ENCODE measurements around the gene PLCB2. TPM values are rescaled to one million over a fixed set of nuclear protein-coding genes. Genes with fewer than 3 reads are reported as not detected.

The PLCB2 gene
- total RNA-seq, 5 donors from 2014 or later (not counting 1 experiment from before 2014, with no cell fraction given): 242 to 293 (median 245) TPM

DNA sequence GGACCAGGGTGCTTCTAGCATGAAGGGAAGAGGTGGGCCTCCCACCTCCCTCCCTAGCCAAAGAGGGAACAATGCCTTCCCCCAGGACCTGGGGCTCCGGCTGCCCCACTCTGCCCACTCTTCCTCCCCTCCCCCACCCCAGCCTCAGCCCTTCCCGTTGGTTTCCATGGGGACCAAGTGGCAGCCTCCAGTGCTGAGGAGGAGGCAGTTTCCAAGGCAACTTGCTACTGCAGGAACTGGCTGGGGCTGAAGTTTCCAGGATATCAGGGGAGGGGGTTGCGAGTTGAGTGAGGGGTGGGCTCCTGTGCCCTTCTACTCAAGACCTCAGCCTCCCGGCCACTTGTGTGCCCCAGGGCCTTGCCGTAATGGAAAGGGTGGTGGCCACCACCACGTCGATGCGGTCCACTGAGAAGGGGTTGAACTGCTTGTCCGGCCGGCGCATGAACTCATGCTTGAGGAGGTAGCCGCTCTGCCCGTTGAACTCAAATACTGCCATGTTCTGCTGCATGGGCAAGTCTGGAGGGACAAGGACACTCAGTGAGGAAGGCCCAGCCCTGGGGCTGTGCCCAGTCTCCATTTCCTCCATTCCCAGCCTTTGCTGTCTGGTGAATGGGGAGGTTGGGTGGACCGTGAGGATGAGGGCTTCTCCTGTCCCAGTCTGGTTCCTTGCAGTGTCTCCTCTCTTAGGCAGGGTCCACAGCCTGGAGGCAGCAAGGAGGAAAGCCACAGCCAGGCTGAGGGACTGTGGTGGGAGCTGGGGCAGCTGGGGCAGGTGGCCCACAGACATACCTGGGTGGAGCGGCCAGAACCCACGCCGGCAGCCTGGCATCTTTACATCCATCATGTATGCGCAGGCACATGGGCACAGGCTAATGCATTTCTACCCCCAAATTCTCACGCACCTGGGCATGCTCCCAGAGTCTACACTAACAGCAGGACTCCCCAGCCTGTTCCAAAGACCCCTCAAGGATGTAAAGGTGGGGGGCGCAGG is 13.5 kb downstream of the PLCB2 start:
- H3K36me3 ChIP-seq (ENCODE audit: control insufficient read depth in 2 of 2, extremely low read depth in 1 of 2, insufficient read depth in 1 of 2, low read length in 1 of 2): peaks cover 26 to 83% of the 10 kb centered on the region in 2 donors
- H3K9me3 ChIP-seq: no peaks in the 10 kb centered on the region
- CTCF ChIA-PET: interaction anchor here in 1 of 2 donors (0.6 kb wide), 1 partner anchor 19 kb away, joined by 3 read pairs; no protein-coding TSS in a partner anchor
- WGBS (ENCODE audit: insufficient coverage): 96% methylated on average over 15 of the region's 20 CpGs
- H3K4me3 Mint-ChIP-seq: no peak overlapping the region
- ATAC-seq (replicated peaks in 1 of 4) (no peak), DNase-seq (no peak)
- POLR2A ChIA-PET: no interaction called here
- H3K4me1 ChIP-seq (ENCODE audit: control insufficient read depth in 1 of 2, extremely low read depth in 1 of 2, insufficient read depth in 2 of 2, low read length in 2 of 2): no peaks in the 10 kb centered on the region
- no peaks in the 10 kb centered on the region for H3K9me3 Mint-ChIP-seq
- H3K27ac Mint-ChIP-seq: no peak overlapping the region
- H3K27ac ChIP-seq (ENCODE audit: low read length): no peak overlapping the region
- H3K27me3 Mint-ChIP-seq: no peaks in the 10 kb centered on the region
- H3K4me1 Mint-ChIP-seq: no peaks in the 10 kb centered on the region
- no peak overlapping the region for H3K4me3 ChIP-seq (ENCODE audit: control insufficient read depth in 1 of 2, extremely low read depth in 1 of 2, low read length in 1 of 2)
- H3K36me3 Mint-ChIP-seq: peaks cover 39% of the 10 kb centered on the region
- no peaks in the 10 kb centered on the region for H3K27me3 ChIP-seq (replicated peaks in 1 of 2; ENCODE audit: control insufficient read depth in 2 of 2, extremely low read depth in 1 of 2, insufficient read depth in 2 of 2, low read length in 1 of 2)

GRCh38 chr15:40293006-40293405 is 14.7 kb downstream of the PLCB2 start:
- ChIA-PET CTCF (interaction anchor here (0.6 kb wide), 2 partner anchors 18 to 106 kb away, joined by 3 to 5 read pairs; no protein-coding TSS in a partner anchor), POLR2A (no interaction called here)
- no peaks in the 10 kb centered on the region for H3K4me1 ChIP-seq (ENCODE audit: control insufficient read depth in 1 of 2, extremely low read depth in 1 of 2, insufficient read depth in 2 of 2, low read length in 2 of 2)
- no peak overlapping the region for H3K4me3 Mint-ChIP-seq
- H3K36me3 Mint-ChIP-seq: peaks cover 36% of the 10 kb centered on the region
- no peaks in the 10 kb centered on the region for H3K9me3 Mint-ChIP-seq
- H3K27me3 Mint-ChIP-seq: no peaks in the 10 kb centered on the region
- no peaks in the 10 kb centered on the region for H3K27me3 ChIP-seq (replicated peaks in 1 of 2; ENCODE audit: control insufficient read depth in 2 of 2, extremely low read depth in 1 of 2, insufficient read depth in 2 of 2, low read length in 1 of 2)
- no peak overlapping the region for H3K27ac Mint-ChIP-seq
- DNase-seq: no peak
- ATAC-seq (replicated peaks in 1 of 4): no peak
- H3K27ac ChIP-seq (ENCODE audit: low read length): no peak overlapping the region
- no peaks in the 10 kb centered on the region for H3K4me1 Mint-ChIP-seq
- no peaks in the 10 kb centered on the region for H3K9me3 ChIP-seq
- H3K36me3 ChIP-seq (ENCODE audit: control insufficient read depth in 2 of 2, extremely low read depth in 1 of 2, insufficient read depth in 1 of 2, low read length in 1 of 2): peaks cover 23 to 80% of the 10 kb centered on the region in 2 donors
- H3K4me3 ChIP-seq (ENCODE audit: control insufficient read depth in 1 of 2, extremely low read depth in 1 of 2, low read length in 1 of 2): no peak overlapping the region

DNA sequence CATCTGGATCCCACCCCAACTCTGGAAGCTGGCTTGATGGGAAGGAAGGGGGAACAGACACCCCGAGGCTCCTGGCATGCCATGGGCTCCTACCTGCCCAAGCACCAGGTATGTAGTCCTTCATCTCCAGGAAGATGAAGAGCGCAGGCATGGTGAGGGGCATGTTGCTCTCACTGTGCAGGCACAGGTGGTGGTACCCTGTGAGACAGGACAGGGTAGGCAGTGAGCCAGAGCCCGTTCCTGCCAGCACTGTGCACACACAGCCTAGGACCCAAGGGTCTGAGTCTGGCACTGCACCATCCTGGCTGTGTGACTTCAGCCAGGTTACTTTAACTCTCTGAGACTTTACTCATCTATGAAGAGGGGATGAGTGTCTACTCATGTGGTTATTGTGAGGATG is 15.5 kb downstream of the PLCB2 start:
- ATAC-seq (replicated peaks in 1 of 4) (no peak), DNase-seq (no peak)
- Mint-ChIP-seq H3K36me3 (peaks cover 30% of the 10 kb centered on the region), H3K27ac (no peak overlapping the region), H3K9me3 (no peaks in the 10 kb centered on the region), H3K4me1 (no peaks in the 10 kb centered on the region), H3K4me3 (no peak overlapping the region), H3K27me3 (no peaks in the 10 kb centered on the region)
- Histone ChIP-seq H3K36me3 (ENCODE audit: control insufficient read depth in 2 of 2, extremely low read depth in 1 of 2, insufficient read depth in 1 of 2, low read length in 1 of 2) (peaks cover 25 to 77% of the 10 kb centered on the region in 2 donors), H3K27me3 (replicated peaks in 1 of 2; ENCODE audit: control insufficient read depth in 2 of 2, extremely low read depth in 1 of 2, insufficient read depth in 2 of 2, low read length in 1 of 2) (no peaks in the 10 kb centered on the region), H3K27ac (ENCODE audit: low read length) (no peak overlapping the region), H3K9me3 (no peaks in the 10 kb centered on the region), H3K4me3 (ENCODE audit: control insufficient read depth in 1 of 2, extremely low read depth in 1 of 2, low read length in 1 of 2) (no peak overlapping the region), H3K4me1 (ENCODE audit: control insufficient read depth in 1 of 2, extremely low read depth in 1 of 2, insufficient read depth in 2 of 2, low read length in 2 of 2) (no peaks in the 10 kb centered on the region)
- WGBS (ENCODE audit: insufficient coverage): 79% methylated on average over 3 of the region's 3 CpGs
- ChIA-PET POLR2A (interaction anchor here in 1 of 2 donors (0.6 kb wide), 1 partner anchor 1797 kb away, joined by 3 read pairs; no protein-coding TSS in a partner anchor), CTCF (interaction anchor here in 1 of 2 donors (0.6 kb wide), 1 partner anchor 107 kb away, joined by 5 read pairs; no protein-coding TSS in a partner anchor)

DNA sequence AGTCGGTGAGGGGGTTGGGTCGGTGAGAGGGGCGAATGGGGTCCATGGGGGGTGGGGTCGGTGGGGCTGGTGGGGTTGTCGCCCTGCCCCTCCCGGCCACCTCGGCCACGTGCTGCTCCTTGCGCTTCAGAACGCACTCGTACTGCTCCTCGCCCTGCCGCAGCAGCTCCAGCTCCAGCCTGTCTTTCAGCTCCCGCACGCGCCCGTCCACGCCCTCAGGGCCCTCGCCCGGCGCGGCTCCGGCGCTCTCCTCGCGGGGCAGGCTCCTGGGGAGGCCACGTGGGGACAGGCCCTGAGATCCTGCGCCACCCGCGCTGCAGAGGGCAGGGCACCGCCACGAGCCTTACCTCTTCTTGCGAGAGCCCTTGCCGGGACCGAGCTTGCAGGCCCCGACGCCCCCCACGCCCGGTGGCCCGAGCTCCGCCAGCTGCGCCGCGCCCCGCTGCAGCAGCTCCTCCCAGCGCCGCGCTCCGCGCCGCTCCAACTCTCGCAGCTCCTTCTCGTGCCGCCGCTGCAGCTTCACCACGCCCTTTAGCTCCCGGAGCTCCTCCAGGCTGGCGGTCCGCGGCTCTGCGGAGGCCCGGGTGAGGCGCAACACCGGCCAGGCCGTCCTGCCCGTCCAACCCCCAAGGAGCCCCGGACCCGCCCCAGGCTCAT is 16.7 kb downstream of the PLCB2 start:
- ChIA-PET POLR2A (no interaction called here), CTCF (interaction anchor here in 1 of 2 donors (0.7 kb wide), 1 partner anchor 12 kb away, joined by 4 read pairs; no protein-coding TSS in a partner anchor)
- DNase-seq (no peak), ATAC-seq (replicated peaks in 1 of 4) (no peak)
- no peaks in the 10 kb centered on the region for H3K4me1 Mint-ChIP-seq
- Histone ChIP-seq H3K4me3 (ENCODE audit: control insufficient read depth in 1 of 2, extremely low read depth in 1 of 2, low read length in 1 of 2) (no peak overlapping the region), H3K27me3 (replicated peaks in 1 of 2; ENCODE audit: control insufficient read depth in 2 of 2, extremely low read depth in 1 of 2, insufficient read depth in 2 of 2, low read length in 1 of 2) (no peaks in the 10 kb centered on the region), H3K4me1 (ENCODE audit: control insufficient read depth in 1 of 2, extremely low read depth in 1 of 2, insufficient read depth in 2 of 2, low read length in 2 of 2) (no peaks in the 10 kb centered on the region), H3K27ac (ENCODE audit: low read length) (no peak overlapping the region), H3K36me3 (ENCODE audit: control insufficient read depth in 2 of 2, extremely low read depth in 1 of 2, insufficient read depth in 1 of 2, low read length in 1 of 2) (peaks cover 26 to 77% of the 10 kb centered on the region in 2 donors), H3K9me3 (no peaks in the 10 kb centered on the region)
- no peak overlapping the region for H3K27ac Mint-ChIP-seq
- no peaks in the 10 kb centered on the region for H3K27me3 Mint-ChIP-seq
- WGBS (ENCODE audit: insufficient coverage): 97% methylated on average over 63 of the region's 68 CpGs
- no peaks in the 10 kb centered on the region for H3K9me3 Mint-ChIP-seq
- no peak overlapping the region for H3K4me3 Mint-ChIP-seq
- H3K36me3 Mint-ChIP-seq: peaks cover 23% of the 10 kb centered on the region

DNA sequence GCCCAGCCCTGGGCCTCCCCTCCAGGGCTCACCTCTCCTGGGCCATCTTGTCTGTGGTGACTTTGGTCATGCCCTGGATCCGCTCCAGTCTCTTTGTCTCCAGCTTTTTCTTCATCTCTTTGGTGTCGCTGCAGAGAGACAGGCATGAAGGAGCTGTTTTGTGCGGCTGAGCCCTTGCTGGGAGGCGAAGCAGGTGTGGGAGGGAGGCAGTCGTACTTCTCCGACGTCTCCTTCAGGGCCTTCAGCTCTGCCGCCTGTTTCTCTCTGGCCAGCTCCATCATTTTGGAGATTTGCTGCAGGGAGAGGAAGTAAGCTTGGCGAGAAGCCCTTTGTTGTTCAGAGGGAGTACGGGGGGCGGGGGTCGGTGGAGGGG is 17.2 kb downstream of the PLCB2 start:
- H3K27me3 ChIP-seq (replicated peaks in 1 of 2; ENCODE audit: control insufficient read depth in 2 of 2, extremely low read depth in 1 of 2, insufficient read depth in 2 of 2, low read length in 1 of 2): no peaks in the 10 kb centered on the region
- DNase-seq (no peak), ATAC-seq (replicated peaks in 1 of 4) (no peak)
- Mint-ChIP-seq H3K4me3 (no peak overlapping the region), H3K4me1 (no peaks in the 10 kb centered on the region), H3K27me3 (no peaks in the 10 kb centered on the region), H3K27ac (no peak overlapping the region), H3K36me3 (peaks cover 21% of the 10 kb centered on the region), H3K9me3 (no peaks in the 10 kb centered on the region)
- H3K9me3 ChIP-seq: no peaks in the 10 kb centered on the region
- ChIA-PET POLR2A (no interaction called here), CTCF (interaction anchor here in 1 of 2 donors (0.7 kb wide), 1 partner anchor 12 kb away, joined by 4 read pairs; no protein-coding TSS in a partner anchor)
- peaks cover 26 to 72% of the 10 kb centered on the region in 2 donors for H3K36me3 ChIP-seq (ENCODE audit: control insufficient read depth in 2 of 2, extremely low read depth in 1 of 2, insufficient read depth in 1 of 2, low read length in 1 of 2)
- H3K27ac ChIP-seq (ENCODE audit: low read length): no peak overlapping the region
- no peak overlapping the region for H3K4me3 ChIP-seq (ENCODE audit: control insufficient read depth in 1 of 2, extremely low read depth in 1 of 2, low read length in 1 of 2)
- WGBS (ENCODE audit: insufficient coverage): 100% methylated on average over 5 of the region's 12 CpGs
- H3K4me1 ChIP-seq (ENCODE audit: control insufficient read depth in 1 of 2, extremely low read depth in 1 of 2, insufficient read depth in 2 of 2, low read length in 2 of 2): no peaks in the 10 kb centered on the region

- Histone ChIP-seq H3K36me3 (ENCODE audit: control insufficient read depth in 2 of 2, extremely low read depth in 1 of 2, insufficient read depth in 1 of 2, low read length in 1 of 2) (peaks cover 22 to 59% of the 10 kb centered on the region in 2 donors), H3K9me3 (no peaks in the 10 kb centered on the region), H3K27ac (ENCODE audit: low read length) (no peak overlapping the region), H3K4me1 (ENCODE audit: control insufficient read depth in 1 of 2, extremely low read depth in 1 of 2, insufficient read depth in 2 of 2, low read length in 2 of 2) (no peaks in the 10 kb centered on the region), H3K4me3 (ENCODE audit: control insufficient read depth in 1 of 2, extremely low read depth in 1 of 2, low read length in 1 of 2) (no peak overlapping the region), H3K27me3 (replicated peaks in 1 of 2; ENCODE audit: control insufficient read depth in 2 of 2, extremely low read depth in 1 of 2, insufficient read depth in 2 of 2, low read length in 1 of 2) (no peaks in the 10 kb centered on the region)
- H3K36me3 Mint-ChIP-seq: peaks cover 16% of the 10 kb centered on the region
- ChIA-PET CTCF (interaction anchor here in 1 of 2 donors (0.9 kb wide), 1 partner anchor 10 kb away, joined by 4 read pairs; no protein-coding TSS in a partner anchor), POLR2A (interaction anchor here in 1 of 2 donors (0.6 kb wide), 1 partner anchor 19 kb away, joined by 4 read pairs; no protein-coding TSS in a partner anchor)
- no peaks in the 10 kb centered on the region for H3K27me3 Mint-ChIP-seq
- H3K4me3 Mint-ChIP-seq: no peak overlapping the region
- H3K27ac Mint-ChIP-seq: peak overlapping the region in 1 of 2 donors; percentile 11
- DNase-seq (no peak), ATAC-seq (replicated peaks in 1 of 4) (no peak)
- no peaks in the 10 kb centered on the region for H3K9me3 Mint-ChIP-seq
- H3K4me1 Mint-ChIP-seq: no peaks in the 10 kb centered on the region
- 90% methylated on average over 6 of the region's 6 CpGs for WGBS (ENCODE audit: insufficient coverage)
Measured at GRCh38 chr15:40289140-40289775, 18.5 kb downstream of the PLCB2 start.

Measured in T-cell (primary cell).